A549 (cell line): ENCODE data around the gene EHBP1.

Experiments used
- BHLHE40 ChIP-seq: IDR thresholded peaks from 2 replicates; pipeline ENCODE4 v1.6.1; 2012; ENCODE audit warnings: low read depth, low read length, inconsistent platforms
- CTCF ChIP-seq: fragments of >200 bp; sonication (Bioruptor Twin); formaldehyde crosslinking; IDR thresholded peaks from 3 replicates; pipeline ENCODE4 v1.5.1; 2016
- POLR2A ChIP-seq: IDR thresholded peaks from 2 replicates; pipeline ENCODE4 v1.6.1; 2012; ENCODE audit warnings: mild to moderate bottlenecking, low read length

GRCh38 chr2:62784341-62784740 is 78.8 kb downstream of the EHBP1 start:
- TF ChIP-seq CTCF (no peak), BHLHE40 (no peak), POLR2A (no peak)
